GM23338 (cell line): ENCODE measurements around the gene MCMBP. TPM values are rescaled to one million over a fixed set of nuclear protein-coding genes. Genes with fewer than 3 reads are reported as not detected.

Experiments
- ATAC-seq: fragments of 200-7000 bp; cut with Tn5 transposase; 3 replicates; pipeline ENCODE4 v1.9.1; 2020
- DNase-seq: peaks from one replicate; pipeline ENCODE4 v3.0.0-alpha.2; 2015; ENCODE audit warnings: low spot score
- H2AFZ ChIP-seq: fragments of 200-600 bp; sonication (generic); 2 replicates; pipeline ENCODE4 v1.8.0; 2016; ENCODE audit warnings: antibody characterized with exemption, mild to moderate bottlenecking, moderate library complexity
- H3F3A ChIP-seq: fragments of 200-600 bp; sonication (generic); replicated peaks from 2 replicates; pipeline ENCODE4 v1.8.0; 2017; ENCODE audit warnings: antibody characterized with exemption, mixed run types, low read depth
- H3K27ac ChIP-seq: fragments of 200-600 bp; sonication (generic); 2 replicates; pipeline ENCODE4 v1.6.1; 2016; ENCODE audit warnings: low read depth
- H3K27me3 ChIP-seq: fragments of 200-600 bp; sonication (generic); 2 replicates; pipeline ENCODE4 v1.8.0; 2016; ENCODE audit warnings: mild to moderate bottlenecking, mixed run types, moderate library complexity; ENCODE audit not compliant: insufficient read depth
- H3K36me3 ChIP-seq: fragments of 200-600 bp; sonication (generic); 2 replicates; pipeline ENCODE4 v1.8.0; 2016; ENCODE audit warnings: mild to moderate bottlenecking; ENCODE audit not compliant: insufficient read depth
- H3K4me1 ChIP-seq: fragments of 200-600 bp; sonication (generic); 2 replicates; pipeline ENCODE4 v1.8.0; 2016; ENCODE audit warnings: mild to moderate bottlenecking, moderate library complexity; ENCODE audit not compliant: insufficient read depth
- H3K4me2 ChIP-seq: fragments of 200-600 bp; sonication (generic); 2 replicates; pipeline ENCODE4 v1.7.1; 2017; ENCODE audit warnings: mixed run types
- H3K4me3 ChIP-seq: fragments of 200-600 bp; sonication (generic); 2 replicates; pipeline ENCODE4 v1.6.1; 2016; ENCODE audit warnings: mixed run types
- H3K79me2 ChIP-seq: fragments of 200-600 bp; sonication (generic); replicated peaks from 2 replicates; pipeline ENCODE4 v1.8.0; 2017; ENCODE audit warnings: mild to moderate bottlenecking; ENCODE audit not compliant: insufficient read depth
- H3K9me2 ChIP-seq: fragments of 200-600 bp; sonication (generic); 2 replicates; pipeline ENCODE4 v1.8.0; 2017; ENCODE audit not compliant: insufficient read depth
- H4K20me1 ChIP-seq: fragments of 200-600 bp; sonication (generic); replicated peaks from 2 replicates; pipeline ENCODE4 v1.8.0; 2017; ENCODE audit warnings: mild to moderate bottlenecking; ENCODE audit not compliant: insufficient read depth
- H3K27ac Mint-ChIP-seq: 2 replicates; pipeline ENCODE4 v1.8.0; 2020; ENCODE audit warnings: inconsistent platforms, mild to moderate bottlenecking, moderate library complexity, mixed read lengths
- H3K27me3 Mint-ChIP-seq: 3 replicates; pipeline ENCODE4 v1.8.0; 2022; ENCODE audit warnings: low read depth, mild to moderate bottlenecking, moderate library complexity, mixed read lengths, inconsistent platforms; ENCODE audit not compliant: insufficient read depth, poor library complexity
- H3K36me3 Mint-ChIP-seq: 3 replicates; pipeline ENCODE4 v1.8.0; 2021; ENCODE audit warnings: low read depth, mild to moderate bottlenecking, inconsistent platforms, moderate library complexity, mixed read lengths
- H3K4me1 Mint-ChIP-seq: 3 replicates; pipeline ENCODE4 v1.8.0; 2020; ENCODE audit warnings: mild to moderate bottlenecking, inconsistent platforms, mixed read lengths
- H3K4me3 Mint-ChIP-seq: 3 replicates; pipeline ENCODE4 v1.8.0; 2021; ENCODE audit warnings: moderate library complexity, mild to moderate bottlenecking, inconsistent platforms, mixed read lengths
- H3K9me3 Mint-ChIP-seq: 3 replicates; pipeline ENCODE4 v1.8.0; 2020; ENCODE audit warnings: moderate library complexity, mild to moderate bottlenecking, inconsistent platforms, mixed read lengths
- CREB1 ChIP-seq: fragments of 250-450 bp; sonication (Bioruptor Pico); IDR thresholded peaks from 2 replicates; pipeline ENCODE4 v1.5.0; 2020; ENCODE audit warnings: low read depth, mild to moderate bottlenecking, moderate library complexity
- CTCF ChIP-seq, 2 experiments: fragments of 200-600 bp in 1 of 2; sonication (generic) in 1 of 2; conservative IDR thresholded peaks; 2 replicates each; pipeline versions ENCODE4 v1.5.1 to v1.6.1; 2016 to 2017; ENCODE audit warnings: antibody characterized with exemption in 2 of 2, low read depth in 2 of 2, mild to moderate bottlenecking in 2 of 2, moderate library complexity in 1 of 2
- ETS1 ChIP-seq: IDR thresholded peaks from 2 replicates; pipeline ENCODE4 v1.6.1; 2016; ENCODE audit warnings: antibody characterized with exemption
- EZH2 ChIP-seq: fragments of 200-600 bp; sonication (generic); IDR thresholded peaks from one replicate; pipeline ENCODE4 v1.8.0; 2017; ENCODE audit warnings: antibody characterized with exemption, mild to moderate bottlenecking, low read depth; ENCODE audit not compliant: unreplicated experiment
- EZH2phosphoT487 ChIP-seq: fragments of 200-600 bp; sonication (generic); IDR thresholded peaks from one replicate; pipeline ENCODE4 v1.8.1; 2018; ENCODE audit warnings: antibody characterized with exemption; ENCODE audit not compliant: unreplicated experiment
- JUNB ChIP-seq: IDR thresholded peaks from one replicate; pipeline ENCODE4 v1.6.1; 2016; ENCODE audit warnings: antibody characterized with exemption; ENCODE audit not compliant: unreplicated experiment
- NANOG ChIP-seq: IDR thresholded peaks from 2 replicates; pipeline ENCODE4 v1.6.1; 2016; ENCODE audit warnings: antibody characterized with exemption, borderline replicate concordance
- POLR2AphosphoS5 ChIP-seq: IDR thresholded peaks from 2 replicates; pipeline ENCODE4 v1.6.1; 2016; ENCODE audit warnings: antibody characterized with exemption, low read depth
- REST ChIP-seq: IDR thresholded peaks from one replicate; pipeline ENCODE4 v1.6.1; 2018; ENCODE audit warnings: antibody characterized with exemption; ENCODE audit not compliant: unreplicated experiment
- STAT1 ChIP-seq: IDR thresholded peaks from one replicate; pipeline ENCODE4 v1.6.1; 2016; ENCODE audit warnings: antibody characterized with exemption; ENCODE audit not compliant: unreplicated experiment
- ZNF114 ChIP-seq: fragments of 250-450 bp; sonication (Bioruptor Pico); IDR thresholded peaks from 2 replicates; pipeline ENCODE4 v1.5.0; 2020; ENCODE audit warnings: mild to moderate bottlenecking, moderate library complexity
- ZNF331 ChIP-seq: fragments of 250-450 bp; sonication (Bioruptor Pico); IDR thresholded peaks from 2 replicates; pipeline ENCODE4 v1.5.0; 2020; ENCODE audit warnings: low read depth, mild to moderate bottlenecking, moderate library complexity
- ZNF462 ChIP-seq: fragments of 250-450 bp; sonication (Bioruptor Pico); IDR thresholded peaks from 2 replicates; pipeline ENCODE4 v1.5.0; 2020; ENCODE audit warnings: mild to moderate bottlenecking, moderate library complexity
- polyA plus RNA-seq: library from polyadenylated mRNA; unstranded; fragments of >200 nt; fragmentation: Nextera tagmentation; extraction: Ambion mirVana; gene quantifications from 2 replicates; pipeline ENCODE4 v1.2.1, GENCODE V29; 2016
- total RNA-seq: library from RNA; depleted of rRNA; stranded (reverse); fragments of >200 nt; shearing (Covaris generic); gene quantifications from 2 replicates; pipeline ENCODE4 v1.2.3, GENCODE V29; 2014

Gene MCMBP
- total and polyA plus RNA-seq, 2 experiments from 2014 or later, result 30.9 to 76.6 TPM

DNA sequence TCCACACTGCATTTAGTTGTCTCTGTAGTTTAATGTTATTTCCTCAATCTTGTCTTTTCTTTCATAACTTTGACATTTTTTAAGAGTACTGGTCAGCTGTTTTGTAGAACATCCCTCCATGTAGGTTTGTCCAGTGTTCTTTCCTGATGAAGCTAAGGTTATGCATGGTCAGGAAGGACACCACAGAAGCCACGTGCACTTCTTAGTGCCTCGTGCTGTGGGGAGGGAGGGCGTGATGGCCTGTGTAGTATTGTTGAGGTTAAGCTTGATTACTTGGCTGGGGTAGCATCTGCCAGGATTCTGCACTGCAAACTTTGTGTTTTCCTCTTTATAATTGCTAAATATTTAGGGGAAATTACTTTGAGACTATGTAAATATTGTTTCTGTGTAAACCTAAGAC, 48.3 kb downstream of the MCMBP start:
- Mint-ChIP-seq H3K4me3 (no peak overlapping the region), H3K27me3 (no peaks in the 10 kb centered on the region), H3K4me1 (peaks cover 14% of the 10 kb centered on the region; the same call in 2 of the 3 replicates), H3K27ac (no peak overlapping the region), H3K36me3 (peaks cover 63% of the 10 kb centered on the region), H3K9me3 (no peaks in the 10 kb centered on the region)
- Histone ChIP-seq H3K4me2 (no peak overlapping the region), H3K27ac (no peak overlapping the region), H3K4me3 (no peak overlapping the region), H3K4me1 (no peaks in the 10 kb centered on the region), H3F3A (0 out of 2 replicates have a peak, but pooled peaks cover 4% of the 10 kb centered on the region), H3K36me3 (peaks cover 47% of the 10 kb centered on the region; the same call in 1 of the 2 replicates), H3K9me2 (no peaks in the 10 kb centered on the region), H2AFZ (no peak overlapping the region), H4K20me1 (no peaks in the 10 kb centered on the region), H3K27me3 (no peaks in the 10 kb centered on the region), H3K79me2 (peaks cover 26% of the 10 kb centered on the region)
- DNase-seq (no peak), ATAC-seq (no peak)
- TF ChIP-seq STAT1, result no peak
- no peak for TF ChIP-seq JUNB
- no peak for TF ChIP-seq ZNF331 (CRISPR knock-in tag)
- TF ChIP-seq NANOG, result no peak
- no peak for TF ChIP-seq ETS1
- no peak for TF ChIP-seq CREB1 (CRISPR knock-in tag)
- no peak for TF ChIP-seq ZNF462 (CRISPR knock-in tag)
- TF ChIP-seq CTCF (conservative IDR thresholded peaks at IDR 0.05; ENCODE audit: low read depth in 2 of 2), result no peak
- no peak for TF ChIP-seq EZH2
- TF ChIP-seq EZH2phosphoT487, result no peak
- TF ChIP-seq REST, result no peak
- no peak for TF ChIP-seq POLR2AphosphoS5
- TF ChIP-seq ZNF114 (CRISPR knock-in tag), result no peak
